Thyroid gland (tissue), 4 donors: ENCODE measurements around the gene OCA2.

Experiments used
- CTCF ChIP-seq, 6 experiments: fragments of 200-600 bp in 3 of 6; fragments of 450-650 bp in 3 of 6; sonication (generic) in 3 of 6; IDR thresholded peaks; one replicate each; pipeline ENCODE4 v1.5.1; 2016 to 2019; ENCODE audit warnings: antibody characterized with exemption in 6 of 6, mild to moderate bottlenecking in 2 of 6, inconsistent platforms in 1 of 6, moderate library complexity in 1 of 6
- POLR2A ChIP-seq, 2 donors: fragments of 450-650 bp; IDR thresholded peaks; one replicate each; pipeline ENCODE4 v1.6.1; 2017; ENCODE audit warnings: antibody characterized with exemption in 2 of 2, mild to moderate bottlenecking in 2 of 2, moderate library complexity in 1 of 2

GRCh38 chr15:27958911-27959578 is 140.1 kb downstream of the OCA2 start:
- TF ChIP-seq CTCF (IDR thresholded peaks at IDR 0.05) (no peak), POLR2A (IDR thresholded peaks at IDR 0.05) (no peak)
